NCI-H2227 (cell line): ENCODE measurements around the gene KRTAP12-2.
A peak's percentile ranks its signal among the peaks of the same experiment; 100 is the strongest.
"Not testable (repeated sequence)": the region's sequence is repeated elsewhere in the genome, so short reads cannot be mapped to it uniquely, and the experiment has no call there.

Source experiments
- DNase-seq: peaks from one replicate; lab custom pipeline; 2025; ENCODE audit not compliant: unreplicated experiment; lab: John Stamatoyannopoulos, UW

KRTAP12-2 gene

GRCh38 chr21:44702973-44703730 is 36.4 kb upstream of the KRTAP12-2 start:
- DNase-seq, result no peak

GRCh38 chr21:44702111-44702972 is 35.6 kb upstream of the KRTAP12-2 start:
- no peak for DNase-seq

- DNase-seq, result no peak
These were observed 34.8 kb upstream of the KRTAP12-2 start for GRCh38 chr21:44701541-44701940.

- DNase-seq, result no peak
These were observed 34.3 kb upstream of the KRTAP12-2 start for GRCh38 chr21:44701023-44701400.

- DNase-seq, result no peak
These were observed 33.6 kb upstream of the KRTAP12-2 start for GRCh38 chr21:44700101-44701022.

GRCh38 chr21:44699502-44700001 is 32.8 kb upstream of the KRTAP12-2 start:
- no peak for DNase-seq

- DNase-seq, result peak; percentile 18
These were observed 31.3 kb upstream of the KRTAP12-2 start for GRCh38 chr21:44697811-44698734.

- not testable (repeated sequence) for DNase-seq
These were observed 30.6 kb upstream of the KRTAP12-2 start, which contains the start of gene KRTAP10-12 for GRCh38 chr21:44697172-44697810. Gene KRTAP10-12, plus strand, starts transcription at chr21:44697172. Its CDS starts 30 bp downstream, at chr21:44697202.

GRCh38 chr21:44696572-44696971 is 29.8 kb upstream of the KRTAP12-2 start:
- no peak for DNase-seq

- no peak for DNase-seq
These were observed 28.9 kb upstream of the KRTAP12-2 start for GRCh38 chr21:44695641-44696040.

GRCh38 chr21:44695184-44695583 is 28.5 kb upstream of the KRTAP12-2 start:
- DNase-seq, result no peak

GRCh38 chr21:44694776-44695175 is 28.0 kb upstream of the KRTAP12-2 start:
- no peak for DNase-seq

- DNase-seq, result no peak
These were observed 26.2 kb upstream of the KRTAP12-2 start for GRCh38 chr21:44692798-44693512.

GRCh38 chr21:44691686-44692085 is 25.0 kb upstream of the KRTAP12-2 start:
- DNase-seq, result no peak

GRCh38 chr21:44689740-44690139 is 23.0 kb upstream of the KRTAP12-2 start:
- not testable (repeated sequence) for DNase-seq

- no peak for DNase-seq
These were observed 20.9 kb upstream of the KRTAP12-2 start for GRCh38 chr21:44687671-44688070.

GRCh38 chr21:44686843-44687561 is 20.3 kb upstream of the KRTAP12-2 start:
- DNase-seq, result no peak
